GM23248 (cell line): ENCODE measurements around the gene NOX4.
"Not testable (repeated sequence)": the region's sequence is repeated elsewhere in the genome, so short reads cannot be mapped to it uniquely, and the experiment has no call there.

Experiments
- EZH2 ChIP-seq: fragments of 200-600 bp; sonication (generic); IDR thresholded peaks from 2 replicates; pipeline ENCODE4 v1.6.1; 2018; ENCODE audit warnings: antibody characterized with exemption, mild to moderate bottlenecking; ENCODE audit not compliant: insufficient read depth, poor library complexity, severe bottlenecking
- EZH2phosphoT487 ChIP-seq: fragments of 200-600 bp; sonication (generic); IDR thresholded peaks from 2 replicates; pipeline ENCODE4 v1.6.1; 2018; ENCODE audit warnings: antibody characterized with exemption, moderate library complexity, mild to moderate bottlenecking, low read depth; ENCODE audit not compliant: insufficient read depth

- not testable (repeated sequence) for TF ChIP-seq EZH2, EZH2phosphoT487
Measured at GRCh38 chr11:89387501-89387900, 103.7 kb downstream of the NOX4 start.
